ENCODE measurements around the gene FMNL2.

FMNL2 gene

GRCh38 chr2:152407806-152408205 lies 72.8 kb downstream of the FMNL2 start:
- H3K4me3 ChIP-seq (replicated peaks; ENCODE audit: low read depth, low read length) = no peak overlapping the region
- TF ChIP-seq, protein P1, sequence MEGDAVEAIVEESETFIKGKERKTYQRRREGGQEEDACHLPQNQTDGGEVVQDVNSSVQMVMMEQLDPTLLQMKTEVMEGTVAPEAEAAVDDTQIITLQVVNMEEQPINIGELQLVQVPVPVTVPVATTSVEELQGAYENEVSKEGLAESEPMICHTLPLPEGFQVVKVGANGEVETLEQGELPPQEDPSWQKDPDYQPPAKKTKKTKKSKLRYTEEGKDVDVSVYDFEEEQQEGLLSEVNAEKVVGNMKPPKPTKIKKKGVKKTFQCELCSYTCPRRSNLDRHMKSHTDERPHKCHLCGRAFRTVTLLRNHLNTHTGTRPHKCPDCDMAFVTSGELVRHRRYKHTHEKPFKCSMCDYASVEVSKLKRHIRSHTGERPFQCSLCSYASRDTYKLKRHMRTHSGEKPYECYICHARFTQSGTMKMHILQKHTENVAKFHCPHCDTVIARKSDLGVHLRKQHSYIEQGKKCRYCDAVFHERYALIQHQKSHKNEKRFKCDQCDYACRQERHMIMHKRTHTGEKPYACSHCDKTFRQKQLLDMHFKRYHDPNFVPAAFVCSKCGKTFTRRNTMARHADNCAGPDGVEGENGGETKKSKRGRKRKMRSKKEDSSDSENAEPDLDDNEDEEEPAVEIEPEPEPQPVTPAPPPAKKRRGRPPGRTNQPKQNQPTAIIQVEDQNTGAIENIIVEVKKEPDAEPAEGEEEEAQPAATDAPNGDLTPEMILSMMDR (IDR thresholded peaks at IDR 0.05; ENCODE audit: low read length, missing control alignments) = no peak
- DNase-seq (ENCODE audit: low read depth) = no peak

DNA sequence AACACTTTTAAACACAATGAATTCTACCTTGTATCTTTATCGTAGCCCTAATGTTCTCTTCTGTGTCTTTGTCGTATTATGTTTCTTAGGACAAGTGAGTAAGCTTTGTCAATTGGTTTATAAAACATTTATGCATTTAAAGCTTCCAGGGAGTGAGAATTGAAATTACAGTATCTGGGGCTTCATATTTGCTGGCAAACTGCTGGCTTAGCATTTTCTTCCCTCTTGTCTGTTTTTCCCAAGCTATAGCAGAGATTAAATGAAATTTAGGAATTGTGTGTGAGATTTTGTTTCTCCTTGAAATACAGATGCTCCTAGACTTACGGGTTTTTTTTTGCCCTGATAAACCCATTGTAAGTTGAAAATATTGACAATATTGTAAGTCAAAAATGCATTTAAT lies 73.3 kb downstream of the FMNL2 start:
- TF ChIP-seq, protein P1 (IDR thresholded peaks at IDR 0.05; ENCODE audit: low read length, missing control alignments) = no peak
- no peak overlapping the region for H3K4me3 ChIP-seq (replicated peaks; ENCODE audit: low read depth, low read length)
- DNase-seq (ENCODE audit: low read depth) = no peak

DNA sequence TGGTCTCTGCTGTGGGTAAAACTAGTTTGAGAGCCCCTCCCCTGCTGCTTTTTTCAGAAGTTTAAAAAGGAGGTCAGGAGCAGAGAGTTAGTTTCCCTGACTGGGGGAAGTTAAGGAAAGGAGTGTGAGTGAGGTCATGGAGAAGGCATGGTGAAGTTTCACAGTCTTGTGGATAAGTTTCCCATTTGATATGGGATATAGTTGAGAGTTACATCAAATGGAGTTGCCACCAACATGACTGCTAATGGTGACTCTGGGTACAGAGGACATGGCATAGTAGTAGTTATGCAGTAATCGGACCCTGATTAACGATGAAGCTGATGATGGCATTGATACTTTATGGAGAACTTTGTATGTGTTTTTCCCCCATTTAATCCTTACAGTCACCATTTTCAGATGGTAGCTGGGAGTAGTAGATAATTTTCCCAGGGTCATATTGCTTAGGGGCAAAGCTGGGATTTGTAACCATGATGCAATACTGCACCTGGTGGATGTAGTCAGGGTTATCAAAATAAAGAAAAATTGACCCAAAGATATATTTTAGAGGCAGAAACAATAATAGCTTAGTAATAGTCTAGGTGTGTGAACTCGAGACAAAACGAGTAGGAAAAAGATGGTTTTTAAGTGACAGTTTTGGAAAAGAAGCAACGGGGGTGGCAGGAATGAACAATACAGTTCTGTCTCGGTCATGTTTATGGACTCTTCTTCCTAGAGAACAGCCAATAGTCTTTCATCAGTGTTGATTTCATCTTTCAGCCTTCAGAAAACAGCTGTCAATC lies 74.6 kb downstream of the FMNL2 start:
- TF ChIP-seq, protein P1 (IDR thresholded peaks at IDR 0.05; ENCODE audit: low read length, missing control alignments) = no peak
- H3K4me3 ChIP-seq (replicated peaks; ENCODE audit: low read depth, low read length) = no peak overlapping the region
- DNase-seq (ENCODE audit: low read depth) = no peak

DNA sequence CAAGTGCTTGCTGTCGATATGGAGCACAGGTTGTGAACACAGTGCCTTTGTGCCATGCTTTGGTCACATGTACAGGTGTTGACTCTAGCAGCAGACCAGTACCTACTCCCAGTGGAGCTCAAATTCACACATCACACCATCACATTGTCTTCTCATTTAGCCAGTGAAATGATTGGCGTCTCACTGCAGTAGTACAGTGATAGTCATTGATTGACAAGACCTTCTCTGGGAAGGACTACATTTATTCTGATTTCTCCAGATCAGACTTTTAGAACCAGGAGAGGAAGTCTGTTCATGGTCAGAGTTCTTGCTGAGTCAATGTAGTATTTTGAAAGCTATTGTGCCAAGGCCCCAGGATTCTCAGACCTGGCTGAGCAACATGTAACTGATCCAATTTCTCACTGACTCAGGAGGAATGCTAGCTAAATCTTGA lies 75.2 kb downstream of the FMNL2 start:
- DNase-seq (ENCODE audit: low read depth) = peak; percentile 72

DNA sequence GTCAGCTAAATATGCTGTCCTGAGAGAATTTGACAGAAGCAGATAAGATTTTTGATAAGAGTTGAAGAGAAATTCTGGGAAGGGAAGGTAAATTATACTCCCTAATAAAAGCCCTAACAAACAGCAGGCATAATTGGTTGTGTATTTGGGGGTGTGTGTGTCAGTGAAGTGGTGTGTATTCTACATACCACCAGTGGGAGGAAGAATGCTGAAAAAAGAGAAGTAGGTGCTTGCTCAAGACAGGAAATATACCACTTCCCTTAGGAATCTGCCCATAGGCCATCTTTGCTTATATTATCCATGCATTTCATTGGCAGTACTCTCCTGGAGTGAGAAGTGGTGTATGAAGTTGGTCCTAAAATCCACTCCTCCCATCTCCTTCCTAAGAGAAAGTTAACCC lies 76.2 kb downstream of the FMNL2 start:
- DNase-seq (ENCODE audit: low read depth) = peak; percentile 36
- H3K4me3 ChIP-seq (replicated peaks; ENCODE audit: low read depth, low read length) = no peak overlapping the region
- TF ChIP-seq, protein P1 (IDR thresholded peaks at IDR 0.05; ENCODE audit: low read length, missing control alignments) = no peak

More for the DNA sequence above, 75.2 kb downstream of the FMNL2 start:
- TF ChIP-seq, protein P1 (IDR thresholded peaks at IDR 0.05; ENCODE audit: low read length, missing control alignments) = no peak
- H3K4me3 ChIP-seq (replicated peaks; ENCODE audit: low read depth, low read length) = no peak overlapping the region

- TF ChIP-seq, protein P1 (IDR thresholded peaks at IDR 0.05; ENCODE audit: low read length, missing control alignments) = no peak
- DNase-seq (ENCODE audit: low read depth) = peak; percentile 48
- H3K4me3 ChIP-seq (replicated peaks; ENCODE audit: low read depth, low read length) = no peak overlapping the region
Measured at GRCh38 chr2:152413228-152414030, 78.5 kb downstream of the FMNL2 start.

Data from fibroblast of pulmonary artery (primary cell).